GM12878 (cell line): ENCODE results near the gene MCM5.

ENCODE experiments used
- ATF3 ChIP-seq: IDR thresholded peaks from 2 replicates; pipeline ENCODE4 v1.6.1; 2011; ENCODE audit warnings: low read depth, mild to moderate bottlenecking, low read length, moderate library complexity, borderline replicate concordance; ENCODE audit errors: extremely low read depth
- EP300 ChIP-seq, 2 experiments: fragments of 150-350 bp in 1 of 2; IDR thresholded peaks; 2 replicates each; pipeline ENCODE4 v1.6.1; 2011 to 2012; ENCODE audit warnings: low read depth in 2 of 2, low read length in 2 of 2, borderline replicate concordance in 1 of 2, improper control_type of control experiment in 1 of 2, inconsistent platforms in 1 of 2; ENCODE audit not compliant: control insufficient read depth in 1 of 2
- HCFC1 ChIP-seq: fragments of 150-350 bp; IDR thresholded peaks from 2 replicates; pipeline ENCODE4 v1.6.1; 2014; ENCODE audit warnings: low read length
- POLR2A ChIP-seq: IDR thresholded peaks from 2 replicates; pipeline ENCODE4 v1.6.1; 2011; ENCODE audit warnings: low read depth, mild to moderate bottlenecking, low read length
- USF2 ChIP-seq: IDR thresholded peaks from 2 replicates; pipeline ENCODE4 v1.6.1; 2011; ENCODE audit warnings: low read depth, low read length, improper control_type of control experiment, borderline replicate concordance

GRCh38 chr22:35425971-35426800 is 26.2 kb downstream of the MCM5 start:
- no peak; the same call in 1 of the 2 replicates for TF ChIP-seq POLR2A
- no peak for TF ChIP-seq HCFC1
- TF ChIP-seq ATF3, result no peak
- TF ChIP-seq USF2, result no peak
- TF ChIP-seq EP300 (IDR thresholded peaks at IDR 0.05; ENCODE audit: borderline replicate concordance in 1 of 2, control insufficient read depth in 1 of 2, low read depth in 2 of 2, low read length in 2 of 2), result no peak
